WTC11 (cell line): ENCODE data around the gene LPIN2.

Experiments
- ETV6 ChIP-seq: sonication (generic); formaldehyde crosslinking; IDR thresholded peaks from 2 replicates; pipeline ENCODE4 v1.8.1; 2022; ENCODE audit warnings: mild to moderate bottlenecking, missing genetic modification reagents
- HMGA2 ChIP-seq: fragments of 250-450 bp; sonication (Bioruptor Pico); IDR thresholded peaks from 2 replicates; pipeline ENCODE4 v1.4.0; 2021; ENCODE audit warnings: mild to moderate bottlenecking, moderate library complexity
- TCF7 ChIP-seq: sonication (generic); formaldehyde crosslinking; IDR thresholded peaks from 2 replicates; pipeline ENCODE4 v1.8.0; 2022; ENCODE audit warnings: mild to moderate bottlenecking, low read depth, missing genetic modification reagents, moderate library complexity
- TEAD1 ChIP-seq: sonication (generic); formaldehyde crosslinking; IDR thresholded peaks from 2 replicates; pipeline ENCODE4 v1.8.0; 2022; ENCODE audit warnings: mild to moderate bottlenecking, missing genetic modification reagents
- TF ChIP-seq, protein P1 (sequence below): fragments of 200-600 bp; IDR thresholded peaks from 2 replicates; pipeline ENCODE4 v1.8.0; 2022; ENCODE audit warnings: antibody characterized with exemption

GRCh38 chr18:3057526-3057925 lies 44.6 kb upstream of the LPIN2 start:
- TF ChIP-seq TEAD1 (CRISPR knock-in tag) (no peak), TCF7 (CRISPR knock-in tag) (no peak), HMGA2 (CRISPR knock-in tag) (no peak), ETV6 (CRISPR knock-in tag) (no peak)
- TF ChIP-seq, protein P1, sequence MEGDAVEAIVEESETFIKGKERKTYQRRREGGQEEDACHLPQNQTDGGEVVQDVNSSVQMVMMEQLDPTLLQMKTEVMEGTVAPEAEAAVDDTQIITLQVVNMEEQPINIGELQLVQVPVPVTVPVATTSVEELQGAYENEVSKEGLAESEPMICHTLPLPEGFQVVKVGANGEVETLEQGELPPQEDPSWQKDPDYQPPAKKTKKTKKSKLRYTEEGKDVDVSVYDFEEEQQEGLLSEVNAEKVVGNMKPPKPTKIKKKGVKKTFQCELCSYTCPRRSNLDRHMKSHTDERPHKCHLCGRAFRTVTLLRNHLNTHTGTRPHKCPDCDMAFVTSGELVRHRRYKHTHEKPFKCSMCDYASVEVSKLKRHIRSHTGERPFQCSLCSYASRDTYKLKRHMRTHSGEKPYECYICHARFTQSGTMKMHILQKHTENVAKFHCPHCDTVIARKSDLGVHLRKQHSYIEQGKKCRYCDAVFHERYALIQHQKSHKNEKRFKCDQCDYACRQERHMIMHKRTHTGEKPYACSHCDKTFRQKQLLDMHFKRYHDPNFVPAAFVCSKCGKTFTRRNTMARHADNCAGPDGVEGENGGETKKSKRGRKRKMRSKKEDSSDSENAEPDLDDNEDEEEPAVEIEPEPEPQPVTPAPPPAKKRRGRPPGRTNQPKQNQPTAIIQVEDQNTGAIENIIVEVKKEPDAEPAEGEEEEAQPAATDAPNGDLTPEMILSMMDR = no peak
